NCI-H2081 (cell line): ENCODE results near the gene ATAD3A.

Experiments
- DNase-seq, 2 experiments: peaks; one replicate each; lab custom pipeline; 2025; lab: John Stamatoyannopoulos, UW

ATAD3A gene

DNA sequence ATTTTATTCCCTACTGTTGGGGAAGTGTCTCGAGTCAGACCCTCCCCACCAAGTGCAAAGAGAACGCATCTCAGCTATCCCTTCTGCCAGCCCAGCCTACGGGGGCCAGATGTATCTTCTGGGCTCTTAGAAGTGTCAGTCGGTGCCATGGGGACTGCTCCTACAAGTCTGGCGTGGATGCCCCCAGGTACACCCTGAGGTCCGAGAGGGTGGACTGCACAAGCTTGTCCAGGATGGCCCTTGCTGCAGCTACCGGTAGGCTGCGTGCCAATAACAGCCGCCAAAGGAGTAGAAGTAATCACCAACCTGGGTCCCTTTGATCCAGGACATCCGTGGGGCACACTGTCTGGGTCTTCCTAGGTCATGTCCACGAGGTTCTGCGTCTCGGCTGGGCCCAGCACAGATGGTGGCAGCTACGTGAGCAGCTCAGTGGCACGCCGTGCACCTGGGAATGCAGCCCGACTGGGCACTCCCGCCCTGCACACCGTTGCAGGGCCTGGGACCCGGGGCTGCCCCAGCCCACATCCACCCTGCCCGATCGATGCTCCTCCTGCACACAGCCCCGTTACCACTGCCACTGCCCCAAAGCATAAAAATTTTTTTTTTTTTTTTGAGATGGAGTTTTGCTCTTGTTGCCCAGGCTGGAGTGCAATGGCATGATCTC, 71.5 kb downstream of the ATAD3A start:
- no peak for DNase-seq
